ENCODE measurements around the gene ZNF341.
"Not testable (repeated sequence)": the region's sequence is repeated elsewhere in the genome, so short reads cannot be mapped to it uniquely, and the experiment has no call there.

Gene ZNF341

DNA sequence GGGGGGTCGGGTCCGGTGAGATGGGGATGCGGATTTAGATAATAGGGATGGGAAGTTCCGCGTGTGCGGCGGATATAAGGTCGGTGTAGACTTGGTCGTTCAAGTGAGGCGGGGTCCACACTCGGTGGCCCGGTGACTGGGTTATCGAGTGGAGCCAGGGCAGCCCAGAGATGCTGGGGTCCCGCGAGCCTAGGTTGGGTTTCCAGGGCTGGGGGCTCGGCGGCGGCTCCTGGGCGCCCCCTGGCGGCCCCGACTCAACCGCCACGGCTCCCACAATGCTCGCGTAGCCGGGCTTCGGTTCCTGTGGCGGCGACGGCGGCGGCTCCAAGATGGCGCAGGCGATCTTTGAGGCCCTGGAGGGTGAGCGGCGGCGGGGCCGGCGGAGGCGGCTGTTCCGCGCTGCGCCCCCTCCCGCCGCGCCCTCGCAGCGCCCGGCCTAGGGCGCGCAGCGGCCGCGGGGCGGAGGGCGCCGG is at the start of gene ZNF341:
Gene ZNF341 (plus strand): TSS at position 304 of the 473 bp plus-strand sequence. CDS start 26 bp downstream, at position 330.
- peak; percentile 77 for DNase-seq (ENCODE audit: low read depth)

DNA sequence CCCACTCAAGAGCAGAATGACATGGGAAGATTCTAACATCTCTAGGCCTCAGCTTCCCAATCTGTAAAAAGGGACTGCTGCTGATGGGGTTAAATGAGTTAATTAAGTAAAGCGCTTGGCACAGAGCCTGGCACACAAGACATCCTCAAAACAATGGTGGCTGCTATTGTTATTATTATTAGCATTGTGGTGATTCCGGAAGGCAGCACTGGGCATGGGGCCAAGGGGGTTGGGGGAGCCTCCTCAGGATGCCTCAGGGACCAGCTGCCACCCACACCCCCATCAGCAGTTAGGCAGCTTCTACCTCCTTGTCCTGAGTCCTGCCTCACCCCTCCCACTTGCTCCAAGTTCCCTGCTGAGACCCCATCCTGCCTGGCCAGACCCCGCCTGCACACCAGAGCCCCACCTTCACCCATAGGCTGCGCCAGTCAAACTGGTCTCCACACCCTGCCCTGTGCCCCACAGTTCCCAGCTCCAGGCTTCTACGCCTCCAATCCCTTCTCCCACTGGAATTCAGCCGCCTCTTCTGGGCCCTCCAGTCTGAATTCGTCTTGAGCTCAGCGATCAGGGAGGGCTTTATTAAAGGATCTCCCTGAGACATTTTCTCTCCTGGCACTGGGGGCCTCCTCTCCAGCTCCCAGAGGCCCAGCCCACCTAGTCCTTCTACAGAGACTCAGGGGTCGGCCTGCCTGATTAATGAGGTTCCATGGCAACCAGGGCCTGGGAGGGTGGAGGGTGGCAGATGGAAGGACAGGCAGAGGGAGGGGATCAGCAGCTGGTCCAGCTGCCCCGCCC is 47.1 kb upstream of the ZNF341 start:
- DNase-seq (ENCODE audit: low read depth) = no peak

DNA sequence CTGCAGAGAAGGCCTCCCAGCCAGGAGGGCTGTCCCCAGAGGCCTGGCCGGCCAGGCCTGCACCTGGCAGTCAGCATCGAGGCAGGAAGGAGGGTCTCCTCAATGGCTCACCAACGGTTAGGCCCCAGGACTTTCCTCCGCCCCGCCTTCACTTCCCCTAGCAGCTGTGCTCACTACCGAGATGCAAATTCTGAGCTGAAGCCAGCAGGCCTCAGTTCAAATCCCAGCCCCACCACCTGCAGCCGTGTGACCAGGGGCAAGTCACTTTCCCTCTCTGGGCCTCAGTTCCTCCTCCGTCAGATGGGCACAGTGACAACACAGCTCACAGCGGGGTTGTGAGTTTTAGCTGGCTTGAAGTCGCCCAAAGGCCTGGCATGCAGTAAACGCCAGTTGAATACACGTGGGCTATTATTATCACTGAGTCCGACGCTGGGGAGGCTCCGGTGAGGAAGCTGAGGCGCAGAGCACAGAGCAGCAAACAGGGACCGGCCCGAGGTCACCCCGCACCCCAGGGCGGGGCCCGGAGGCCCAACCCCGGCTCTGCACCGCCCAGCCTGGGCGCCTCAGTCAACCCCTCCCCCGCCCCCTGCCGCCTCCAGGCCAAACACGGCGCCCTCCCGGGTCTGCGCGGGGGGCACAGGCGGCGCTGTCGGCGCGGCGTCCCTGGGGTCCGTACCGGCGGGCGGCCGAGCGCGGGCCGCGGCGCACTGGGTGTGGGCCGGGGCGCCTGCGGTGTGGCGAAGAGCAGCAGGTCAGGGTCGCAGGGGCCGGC is 46.3 kb upstream of the ZNF341 start:
- DNase-seq (ENCODE audit: low read depth) = peak; percentile 60

DNA sequence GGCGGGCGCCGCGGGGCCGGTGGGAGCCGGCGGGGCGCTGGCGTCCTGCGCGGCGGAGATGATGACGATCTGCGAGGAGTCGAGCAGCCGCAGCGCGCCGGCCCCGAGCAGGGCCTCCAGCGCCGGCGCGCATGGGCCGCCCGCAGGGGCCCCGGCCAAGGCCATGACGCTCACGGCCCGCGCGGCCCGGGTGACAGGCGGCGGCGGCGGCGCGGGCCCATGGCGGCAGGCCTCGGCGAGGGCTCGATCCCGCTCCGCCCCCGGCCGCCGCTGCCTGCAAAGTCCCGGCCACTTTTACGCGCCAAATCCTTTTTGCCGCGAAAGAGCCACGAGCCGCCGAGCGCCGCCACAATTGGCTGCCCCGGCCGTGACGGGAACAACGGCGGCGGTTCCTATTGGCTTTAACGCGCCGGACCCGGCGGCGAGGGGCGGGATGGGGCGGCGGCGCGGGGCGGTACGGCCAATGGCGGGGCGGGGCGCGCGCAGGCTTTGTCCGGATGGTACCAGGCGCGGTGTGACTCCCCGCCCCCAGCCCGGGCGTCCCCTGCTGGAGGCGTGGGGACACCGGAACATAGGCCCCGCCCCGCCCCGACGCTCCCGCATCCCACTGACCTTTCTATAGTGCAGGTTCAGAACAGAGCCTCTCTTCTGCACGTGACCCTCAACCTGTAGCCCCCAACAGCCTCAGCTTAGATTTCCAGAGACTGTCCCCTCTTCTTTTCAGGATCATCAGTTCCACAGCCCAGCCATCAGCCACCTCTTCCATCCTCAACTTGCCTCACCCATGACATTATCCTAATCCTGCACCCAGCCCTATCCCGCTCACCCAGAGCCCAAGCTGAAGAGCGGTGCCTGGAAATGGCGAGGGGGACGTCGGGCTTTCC is 45.5 kb upstream of the ZNF341 start, which contains the start of gene E2F1:
Gene E2F1 (minus strand): TSS at position 286 of the 884 bp plus-strand sequence. CDS start 121 bp downstream, at position 165.
- DNase-seq (ENCODE audit: low read depth) = peak; percentile 95

DNA sequence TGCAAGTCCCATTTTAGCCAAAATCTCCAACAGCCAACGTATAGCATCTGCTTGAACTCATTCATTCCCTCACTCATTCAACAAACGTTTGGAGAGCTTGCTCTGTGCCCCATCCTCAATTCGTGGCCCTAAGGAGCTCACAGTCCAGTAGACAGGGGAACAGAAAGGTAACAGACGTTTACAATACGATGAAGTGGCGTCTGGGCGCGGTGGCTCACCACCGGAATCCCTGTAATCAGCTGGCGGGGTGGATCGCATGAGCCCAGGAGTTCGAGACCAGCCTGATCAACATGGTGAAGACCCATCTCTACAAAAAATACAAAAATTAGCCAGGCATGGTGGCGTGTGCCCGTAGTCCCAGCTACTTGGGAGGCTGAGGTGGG is 44.8 kb upstream of the ZNF341 start:
- no peak for DNase-seq (ENCODE audit: low read depth)

DNA sequence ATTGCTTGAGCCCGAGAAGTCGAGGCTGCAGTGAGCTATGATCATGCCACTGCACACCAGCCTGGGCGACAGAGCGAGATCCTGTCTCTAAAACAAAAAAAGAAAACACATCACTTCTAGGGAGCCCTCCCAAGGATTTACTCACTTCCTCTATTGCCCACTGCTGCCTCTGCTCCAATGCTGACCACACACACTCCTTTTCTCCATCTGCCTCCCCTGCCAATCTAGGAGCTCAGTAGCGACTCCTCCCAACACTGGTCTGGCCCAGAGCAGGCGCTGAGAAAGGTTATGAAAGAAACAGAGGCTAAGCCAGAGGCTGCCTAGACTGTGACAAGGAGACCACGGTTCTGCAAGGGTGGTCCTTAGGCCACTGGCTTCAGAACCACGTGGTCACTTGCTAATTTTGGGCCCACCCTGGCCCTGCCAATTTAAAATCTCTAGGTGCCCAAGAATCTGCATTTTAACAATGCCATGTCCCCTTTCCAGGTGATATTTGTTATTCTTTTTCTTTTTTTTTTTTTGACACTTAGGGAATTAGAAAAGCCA is 44.4 kb upstream of the ZNF341 start:
- DNase-seq (ENCODE audit: low read depth) = no peak

DNA sequence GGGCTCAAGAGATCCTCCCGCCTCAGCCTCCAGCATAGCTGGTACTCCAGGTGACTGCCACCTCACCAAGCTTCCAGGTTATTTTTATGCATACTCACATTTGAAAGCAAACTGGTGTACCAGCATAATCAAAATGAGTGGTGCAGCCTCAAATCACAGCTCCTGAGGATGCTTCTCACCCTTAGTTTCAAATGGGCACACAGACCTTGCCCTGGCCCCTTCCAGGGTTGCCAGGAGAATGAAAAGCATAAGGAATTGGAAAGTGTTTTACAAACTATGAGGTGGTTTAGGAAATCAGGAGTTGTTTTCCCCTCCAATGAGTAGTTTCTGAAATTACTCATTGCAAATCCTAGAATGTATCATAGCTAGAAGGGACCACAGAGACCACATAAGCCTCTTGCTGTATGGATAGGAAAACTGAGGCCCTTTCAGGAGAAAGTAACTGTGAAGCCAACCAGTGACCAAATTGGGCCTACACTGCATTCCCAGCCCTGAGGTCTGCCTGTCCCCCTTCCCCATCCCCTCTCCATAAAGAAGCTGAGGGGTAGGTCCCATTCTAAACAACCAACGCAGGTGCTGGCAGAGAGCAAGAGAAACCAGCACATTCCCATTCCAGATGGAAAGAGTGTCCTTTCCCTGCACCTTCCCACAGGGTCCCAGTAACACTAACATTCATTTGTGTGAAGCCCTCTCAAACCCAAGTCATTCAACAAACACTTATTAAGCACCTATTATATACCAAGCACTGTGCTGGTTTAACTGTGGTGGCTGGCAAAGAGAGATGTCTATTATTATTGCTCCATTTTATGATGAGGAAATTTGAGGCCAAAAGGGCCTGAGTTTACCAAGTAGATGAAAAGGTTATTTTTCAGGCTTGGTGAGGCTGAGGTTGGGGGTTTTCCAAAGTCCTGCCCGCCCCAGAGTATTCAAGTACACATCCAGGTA is 43.5 kb upstream of the ZNF341 start:
- no peak for DNase-seq (ENCODE audit: low read depth)

DNA sequence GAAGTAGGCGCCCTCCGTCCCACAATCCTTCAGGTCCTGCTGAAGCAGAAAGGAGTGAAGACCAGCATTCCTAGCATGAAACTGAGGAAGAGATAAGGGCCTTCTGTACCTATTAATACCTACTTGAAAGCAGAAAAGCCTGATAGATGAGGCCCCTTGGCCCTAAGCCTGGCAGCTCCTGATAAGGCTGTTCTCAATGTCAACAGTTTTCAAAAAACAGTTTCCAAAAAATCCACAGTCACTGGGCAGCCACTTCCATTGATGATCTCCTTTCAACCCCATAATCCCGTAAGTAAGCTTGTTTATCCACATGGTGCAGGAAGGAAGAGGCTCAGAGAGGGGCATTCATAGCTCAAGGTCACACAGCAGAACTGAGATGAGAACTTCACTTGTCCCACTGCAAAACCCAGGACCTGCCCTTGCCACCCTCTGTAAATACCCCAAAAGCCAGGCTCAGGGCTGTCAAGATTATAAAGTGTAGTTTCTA is 42.8 kb upstream of the ZNF341 start:
- DNase-seq (ENCODE audit: low read depth) = no peak

DNA sequence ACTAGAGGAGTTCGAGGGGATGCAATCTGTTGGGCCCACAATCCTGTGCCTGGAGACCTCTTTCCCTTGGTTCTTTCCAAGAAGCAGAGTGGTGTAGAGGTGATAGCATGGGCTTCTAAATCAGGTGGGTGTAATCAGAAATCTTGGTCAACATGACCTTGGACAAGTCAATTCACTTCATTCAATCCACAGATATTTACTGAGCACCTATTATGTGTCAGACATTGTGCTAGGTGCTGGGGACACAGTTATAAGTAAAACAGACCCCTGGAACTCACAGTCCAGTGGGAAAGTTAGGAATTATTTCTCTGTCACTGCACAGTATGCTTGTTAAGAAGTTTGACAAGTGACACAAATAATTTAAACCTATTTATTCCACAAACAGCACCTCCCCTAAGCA is 42.3 kb upstream of the ZNF341 start:
- no peak for DNase-seq (ENCODE audit: low read depth)

DNA sequence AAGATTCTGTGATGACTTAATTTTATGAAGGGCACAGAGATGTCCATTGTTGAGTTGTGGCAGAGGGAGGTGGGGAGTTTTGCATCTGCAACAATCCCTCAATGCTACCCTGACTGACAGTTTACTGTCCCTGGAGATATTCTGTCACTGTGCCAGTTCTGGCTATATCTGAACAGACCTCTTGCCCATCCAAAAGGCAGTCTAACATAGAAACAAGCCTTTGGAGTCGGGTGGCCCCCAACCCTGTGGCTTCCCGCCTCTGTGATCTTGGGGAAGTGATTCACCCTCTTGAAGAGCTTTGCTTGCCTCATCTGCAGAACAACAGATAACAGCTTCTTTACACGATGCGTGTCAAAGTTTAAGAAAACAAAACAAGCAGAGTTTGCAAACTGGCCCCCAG is 41.8 kb upstream of the ZNF341 start:
- DNase-seq (ENCODE audit: low read depth) = peak; percentile 29

DNA sequence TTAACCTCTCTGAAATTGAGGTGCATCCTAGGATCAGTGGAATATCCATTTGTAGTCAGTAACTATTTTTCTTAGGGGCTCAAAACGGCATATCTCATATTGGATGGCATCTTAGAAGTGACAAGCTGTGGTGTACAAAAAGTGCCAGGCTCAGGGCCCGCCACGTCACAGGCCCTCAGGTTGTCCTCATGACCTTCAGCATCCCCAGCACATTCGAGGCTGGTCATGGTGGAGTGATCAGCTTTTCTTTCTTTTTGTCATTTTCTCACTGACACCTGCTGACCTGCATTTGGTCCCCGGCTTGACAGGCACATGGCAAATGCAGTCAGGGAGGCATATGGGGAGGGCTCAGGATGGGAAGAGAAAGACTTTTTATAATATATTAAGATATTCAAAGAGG is 38.5 kb upstream of the ZNF341 start:
- DNase-seq (ENCODE audit: low read depth) = no peak

DNA sequence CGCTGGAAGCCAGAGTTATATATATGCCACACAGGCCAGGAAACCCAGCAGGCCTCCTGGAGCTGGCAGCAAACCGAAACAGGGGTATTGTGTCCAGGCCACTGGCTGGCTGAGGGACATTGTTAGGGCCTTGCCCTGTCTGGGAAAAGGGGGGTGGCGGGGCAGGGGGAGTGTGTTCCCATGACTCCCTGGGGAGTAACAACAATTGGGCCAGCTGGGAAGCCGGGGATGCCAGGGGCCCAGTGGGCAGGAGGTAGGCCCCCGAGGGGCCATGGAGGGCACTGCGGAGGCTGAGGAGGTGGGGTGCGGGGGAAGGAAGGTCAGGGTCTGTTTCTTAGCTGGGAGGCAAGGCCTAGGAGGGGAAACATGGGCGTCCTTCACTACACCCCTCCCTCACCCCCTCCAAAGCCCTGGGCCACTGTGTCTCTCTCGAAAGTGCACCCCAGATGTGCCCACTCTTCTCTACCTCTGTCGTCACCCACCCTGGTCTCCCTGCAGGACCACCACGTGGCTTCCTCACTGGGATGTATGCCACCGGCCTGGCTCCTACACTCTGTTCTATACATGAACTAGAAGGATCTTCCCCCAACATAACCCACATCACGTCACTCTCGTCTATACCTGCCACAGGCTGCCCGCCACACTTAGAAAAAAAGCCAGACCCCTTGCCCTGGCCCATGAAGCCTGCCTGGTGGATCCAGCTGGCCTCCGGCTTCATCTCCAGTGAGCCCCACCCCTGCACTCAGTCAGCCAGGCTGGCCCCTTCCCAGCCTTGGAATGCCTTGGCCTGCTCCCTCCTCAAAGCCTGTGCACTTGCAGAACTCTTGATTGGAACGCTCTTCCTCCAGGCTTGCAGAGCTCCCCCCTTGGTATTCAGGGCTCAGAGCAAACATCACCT is 37.8 kb upstream of the ZNF341 start:
- no peak for DNase-seq (ENCODE audit: low read depth)

DNA sequence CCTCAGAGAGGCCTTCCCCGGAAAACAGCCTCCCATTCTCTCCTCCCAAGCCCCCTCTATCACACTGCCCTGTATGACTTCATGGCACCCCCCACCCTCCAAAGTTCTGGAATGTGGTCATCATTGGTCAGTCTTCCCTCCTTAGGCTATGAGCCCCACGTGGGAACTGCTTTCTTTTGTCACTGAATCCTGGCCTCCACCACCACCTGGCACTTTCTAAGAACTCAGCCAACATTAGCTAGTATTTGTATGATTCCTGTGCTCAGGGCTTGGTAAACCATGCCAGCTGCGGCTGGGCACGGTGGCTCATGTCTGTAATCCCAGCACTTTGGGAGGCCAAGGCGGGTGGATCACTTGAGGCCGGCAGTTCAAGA is 37.2 kb upstream of the ZNF341 start:
- DNase-seq (ENCODE audit: low read depth) = no peak

DNA sequence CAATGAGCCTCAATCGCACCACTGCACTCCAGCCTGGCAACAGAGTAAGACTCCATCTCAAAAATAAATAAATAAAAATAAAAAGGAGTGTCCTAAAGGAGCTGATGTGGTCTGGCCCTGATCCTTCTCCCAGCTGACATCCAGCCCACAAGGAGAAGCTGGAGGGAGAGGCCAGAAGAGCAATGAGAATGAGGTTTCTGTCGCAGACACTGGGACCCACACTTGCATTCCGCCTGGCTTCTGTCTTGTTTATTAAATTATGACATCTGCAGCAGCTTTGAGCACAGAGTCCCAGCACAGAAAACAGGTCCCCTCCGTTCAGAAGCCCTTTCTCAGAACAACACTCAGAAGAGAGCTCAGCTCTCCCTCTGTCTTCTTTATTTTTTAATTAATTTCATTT is 35.3 kb upstream of the ZNF341 start:
- DNase-seq (ENCODE audit: low read depth) = no peak

DNA sequence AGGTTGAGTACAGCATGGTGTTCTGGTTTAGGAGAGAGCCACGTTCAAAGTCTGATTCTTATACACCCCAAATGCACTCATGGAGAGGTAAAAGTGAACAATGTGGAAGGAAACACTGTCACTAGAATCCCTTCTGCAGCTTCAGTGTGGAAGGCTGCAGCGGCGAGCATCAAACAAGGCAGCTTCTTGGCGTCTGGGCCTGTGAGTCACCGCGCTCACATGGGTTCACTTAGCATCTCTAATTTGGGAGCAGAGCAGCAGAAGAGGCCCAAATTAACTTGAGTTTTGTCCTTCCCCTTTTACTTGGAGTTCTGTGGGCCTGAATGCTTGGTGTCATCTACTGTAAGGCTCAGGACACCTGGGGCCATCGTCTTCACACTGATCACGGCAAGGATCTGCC is 34.7 kb upstream of the ZNF341 start:
- DNase-seq (ENCODE audit: low read depth) = no peak

DNA sequence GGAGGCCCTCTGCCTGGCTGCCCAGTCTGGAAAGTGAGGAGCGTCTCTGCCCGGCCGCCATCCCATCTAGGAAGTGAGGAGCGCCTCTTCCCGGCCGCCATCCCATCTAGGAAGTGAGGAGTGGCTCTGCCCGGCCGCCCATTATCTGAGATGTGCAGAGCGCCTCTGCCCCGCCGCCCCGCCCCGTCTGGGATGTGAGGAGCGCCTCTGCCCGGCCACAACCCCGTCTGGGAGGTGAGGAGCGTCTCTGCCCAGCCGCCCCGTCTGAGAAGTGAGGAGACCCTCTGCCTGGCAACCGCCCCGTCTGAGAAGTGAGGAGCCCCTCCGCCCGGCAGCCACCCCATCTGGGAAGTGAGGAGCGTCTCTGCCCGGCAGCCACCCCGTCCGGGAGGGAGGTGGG is 32.8 kb upstream of the ZNF341 start:
- DNase-seq (ENCODE audit: low read depth) = not testable (repeated sequence)

DNA sequence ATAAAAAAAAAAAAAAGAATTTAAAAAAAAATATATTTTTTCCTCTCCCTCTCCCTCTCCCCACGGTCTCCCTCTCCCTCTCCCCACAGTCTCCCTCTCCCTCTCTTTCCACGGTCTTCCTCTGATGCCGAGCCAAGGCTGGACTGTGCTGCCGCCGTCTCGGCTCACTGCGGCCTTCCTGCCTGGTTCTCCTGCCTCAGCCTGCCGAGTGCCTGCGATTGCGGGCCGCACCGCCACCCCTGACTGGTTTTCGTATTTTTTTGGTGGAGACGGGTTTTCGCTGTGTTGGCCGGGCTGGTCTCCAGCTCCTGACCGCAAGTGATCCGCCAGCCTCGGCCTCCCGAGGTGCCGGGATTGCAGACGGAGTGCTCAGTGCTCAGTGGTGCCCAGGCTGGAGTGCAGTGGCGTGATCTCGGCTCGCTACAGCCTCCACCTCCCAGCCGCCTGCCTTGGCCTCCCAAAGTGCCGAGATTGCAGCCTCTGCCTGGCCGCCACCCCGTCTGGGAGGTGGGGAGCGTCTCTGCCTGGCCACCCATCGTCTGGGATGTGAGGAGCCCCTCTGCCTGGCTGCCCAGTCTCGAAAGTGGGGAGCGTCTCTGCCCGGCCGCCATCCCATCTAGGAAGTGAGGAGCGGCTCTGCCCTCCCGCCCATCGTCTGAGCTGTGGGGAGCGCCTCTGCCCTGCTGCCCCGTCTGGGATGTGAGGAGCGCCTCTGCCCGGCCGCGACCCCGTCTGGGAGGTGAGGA is 30.9 kb upstream of the ZNF341 start:
- DNase-seq (ENCODE audit: low read depth) = not testable (repeated sequence)

DNA sequence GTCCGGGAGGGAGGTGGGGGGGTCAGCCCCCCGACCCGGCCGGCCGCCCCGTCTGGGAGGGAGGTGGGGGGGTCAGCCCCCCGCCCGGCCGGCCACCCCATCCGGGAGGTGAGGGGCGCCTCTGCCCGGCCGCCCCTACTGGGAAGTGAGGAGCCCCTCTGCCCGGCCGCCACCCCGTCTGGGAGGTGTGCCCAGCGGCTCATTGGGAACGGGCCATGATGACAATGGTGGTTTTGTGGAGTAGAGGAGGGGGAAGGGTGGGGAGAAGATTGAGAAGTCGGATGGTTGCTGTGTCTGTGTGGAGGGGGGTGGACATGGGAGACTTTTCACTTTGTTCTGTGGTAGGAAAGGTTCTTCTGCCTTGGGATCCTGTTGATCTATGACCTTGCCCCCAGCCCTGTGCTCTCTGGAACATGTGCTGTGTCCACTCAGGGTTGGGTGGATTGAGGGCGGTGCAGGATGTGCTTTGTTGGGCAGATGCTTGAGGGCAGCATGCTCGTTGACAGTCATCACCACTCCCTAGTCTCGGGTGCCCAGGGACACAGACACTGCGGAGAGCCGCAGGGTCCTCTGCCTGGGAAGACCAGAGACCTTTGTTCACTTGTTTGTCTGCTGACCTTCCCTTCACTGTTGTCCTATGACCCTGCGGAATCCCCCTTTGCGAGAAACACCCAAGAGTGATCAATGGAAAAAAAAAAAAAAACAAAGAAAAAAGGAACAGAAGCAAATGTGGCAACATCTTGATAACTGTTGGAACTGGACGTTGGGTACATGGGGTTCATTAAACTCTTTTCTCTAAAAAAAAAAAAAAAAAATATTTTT is 30.0 kb upstream of the ZNF341 start:
- DNase-seq (ENCODE audit: low read depth) = no peak

All from stimulated activated CD8-positive, alpha-beta memory T cell treated with anti-CD3 and anti-CD28 coated beads, Interleukin-4, amount 100 ng/mL, for 24 hours (primary cell).